DND-41 (cell line): ENCODE data around the gene PAMR1.

Source experiments
- ATAC-seq: fragments of 200-7000 bp; cut with Tn5 transposase; 3 replicates; pipeline ENCODE4 v1.9.1; 2021; ENCODE audit warnings: low read depth; ENCODE audit not compliant: insufficient read depth
- DNase-seq: peaks from one replicate; pipeline ENCODE4 v3.0.0-alpha.2; 2020
- H2AFZ ChIP-seq: 2 replicates; pipeline ENCODE4 v1.6.0; 2012; ENCODE audit warnings: low read depth, low read length
- H3K27ac ChIP-seq: 2 replicates; pipeline ENCODE4 v1.5.1; 2012; ENCODE audit warnings: low read length, inconsistent platforms
- H3K27me3 ChIP-seq: fragments of 200-600 bp; sonication (generic); 2 replicates; pipeline ENCODE4 v1.6.0; 2012; ENCODE audit warnings: low read length, mild to moderate bottlenecking, inconsistent platforms; ENCODE audit not compliant: insufficient read depth, poor library complexity
- H3K36me3 ChIP-seq: 2 replicates; pipeline ENCODE4 v1.5.1; 2012; ENCODE audit warnings: low read length, inconsistent platforms; ENCODE audit not compliant: insufficient read depth
- H3K4me1 ChIP-seq: 2 replicates; pipeline ENCODE4 v1.5.1; 2012; ENCODE audit warnings: mild to moderate bottlenecking, low read length; ENCODE audit not compliant: insufficient read depth
- H3K4me2 ChIP-seq: 2 replicates; pipeline ENCODE4 v1.6.0; 2012; ENCODE audit warnings: mild to moderate bottlenecking, moderate library complexity, low read length, inconsistent platforms; ENCODE audit not compliant: insufficient read depth
- H3K4me3 ChIP-seq, 2 experiments: fragments of 200-600 bp in 1 of 2; shearing (Covaris generic) in 1 of 2; 2 replicates each; pipeline ENCODE4 v1.5.1; 2012 to 2016; ENCODE audit warnings: inconsistent platforms in 2 of 2, low read length in 2 of 2, mild to moderate bottlenecking in 2 of 2, low read depth in 1 of 2, moderate library complexity in 1 of 2
- H3K79me2 ChIP-seq: 2 replicates; pipeline ENCODE4 v1.6.0; 2012; ENCODE audit warnings: low read length, inconsistent platforms; ENCODE audit not compliant: insufficient read depth
- H3K9ac ChIP-seq: 2 replicates; pipeline ENCODE4 v1.6.0; 2012; ENCODE audit warnings: low read depth, mild to moderate bottlenecking, inconsistent platforms, low read length, moderate library complexity
- H3K9me3 ChIP-seq: 2 replicates; pipeline ENCODE4 v1.5.1; 2012; ENCODE audit warnings: low read length, moderate library complexity, mild to moderate bottlenecking, inconsistent platforms; ENCODE audit not compliant: insufficient read depth, severe bottlenecking
- H4K20me1 ChIP-seq: 2 replicates; pipeline ENCODE4 v1.6.0; 2012; ENCODE audit warnings: low read length; ENCODE audit not compliant: insufficient read depth
- CTCF ChIP-seq: IDR thresholded peaks from 2 replicates; pipeline ENCODE4 v1.5.1; 2012; ENCODE audit warnings: borderline replicate concordance, low read length, moderate library complexity, mild to moderate bottlenecking; ENCODE audit not compliant: poor library complexity, severe bottlenecking; ENCODE audit errors: extremely low read depth
- EZH2 ChIP-seq: IDR thresholded peaks from 3 replicates; pipeline ENCODE4 v1.6.1; 2012; ENCODE audit warnings: borderline replicate concordance, low read depth, mild to moderate bottlenecking, moderate library complexity, low read length, inconsistent platforms; ENCODE audit not compliant: severe bottlenecking

PAMR1 gene, protein sequence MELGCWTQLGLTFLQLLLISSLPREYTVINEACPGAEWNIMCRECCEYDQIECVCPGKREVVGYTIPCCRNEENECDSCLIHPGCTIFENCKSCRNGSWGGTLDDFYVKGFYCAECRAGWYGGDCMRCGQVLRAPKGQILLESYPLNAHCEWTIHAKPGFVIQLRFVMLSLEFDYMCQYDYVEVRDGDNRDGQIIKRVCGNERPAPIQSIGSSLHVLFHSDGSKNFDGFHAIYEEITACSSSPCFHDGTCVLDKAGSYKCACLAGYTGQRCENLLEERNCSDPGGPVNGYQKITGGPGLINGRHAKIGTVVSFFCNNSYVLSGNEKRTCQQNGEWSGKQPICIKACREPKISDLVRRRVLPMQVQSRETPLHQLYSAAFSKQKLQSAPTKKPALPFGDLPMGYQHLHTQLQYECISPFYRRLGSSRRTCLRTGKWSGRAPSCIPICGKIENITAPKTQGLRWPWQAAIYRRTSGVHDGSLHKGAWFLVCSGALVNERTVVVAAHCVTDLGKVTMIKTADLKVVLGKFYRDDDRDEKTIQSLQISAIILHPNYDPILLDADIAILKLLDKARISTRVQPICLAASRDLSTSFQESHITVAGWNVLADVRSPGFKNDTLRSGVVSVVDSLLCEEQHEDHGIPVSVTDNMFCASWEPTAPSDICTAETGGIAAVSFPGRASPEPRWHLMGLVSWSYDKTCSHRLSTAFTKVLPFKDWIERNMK

DNA sequence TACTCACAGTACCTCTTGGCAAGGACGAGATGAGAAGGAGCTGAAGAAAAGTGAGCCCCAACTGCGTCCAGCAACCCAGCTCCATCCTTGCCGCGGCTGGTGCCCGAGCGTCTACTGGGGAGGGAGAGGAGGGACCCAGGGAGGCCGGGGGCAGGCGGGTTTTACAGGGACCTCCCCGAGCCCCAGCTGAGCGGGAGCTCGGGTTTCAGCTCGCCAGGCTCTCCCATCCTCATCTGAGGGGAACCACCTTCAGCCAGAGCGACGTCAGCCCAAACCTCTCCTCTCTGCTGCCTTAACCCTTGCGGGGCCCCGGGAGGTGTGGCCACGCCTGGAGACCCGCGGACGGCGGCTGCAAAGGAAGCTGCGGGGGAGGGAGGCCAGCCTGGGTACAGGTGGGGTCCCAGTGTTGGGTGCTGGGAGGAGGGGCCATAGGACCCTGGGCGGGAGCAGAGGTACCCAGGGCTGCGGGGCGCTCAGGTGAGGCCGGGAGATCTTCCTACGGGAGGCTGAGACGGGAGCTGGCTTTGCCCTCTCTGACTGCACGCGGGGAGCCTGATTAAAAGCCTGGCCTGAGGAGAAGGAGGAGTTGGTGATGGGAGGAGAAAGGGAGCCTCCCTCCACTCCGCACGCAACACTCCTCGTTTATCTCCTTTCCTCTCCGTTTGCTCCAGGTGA lies at the start of gene PAMR1:
PAMR1 (minus strand) TSS at position 116 of the 675 bp plus-strand sequence; CDS start at position 85, 31 bp downstream.
- Histone ChIP-seq H3K4me2 (no peak within 1 kb of the TSS), H2AFZ (no peak within 1 kb of the TSS), H3K27ac (no peak within 1 kb of the TSS), H3K36me3 (no peaks in the 10 kb centered on the region), H3K4me3 (no peak within 1 kb of the TSS), H3K27me3 (peaks cover 13% of the 10 kb centered on the region), H3K9ac (no peak within 1 kb of the TSS), H4K20me1 (no peaks in the 10 kb centered on the region), H3K9me3 (no peaks in the 10 kb centered on the region), H3K4me1 (no peaks in the 10 kb centered on the region), H3K79me2 (no peaks in the 10 kb centered on the region)
- DNase-seq (peak; percentile 4), ATAC-seq (no peak)
- TF ChIP-seq EZH2 (no peak), CTCF (no peak)

GRCh38 chr11:35571696-35572095 lies 46.3 kb upstream of the PAMR1 start:
- Histone ChIP-seq H3K9ac (no peak overlapping the region), H3K4me1 (no peaks in the 10 kb centered on the region), H3K27me3 (no peaks in the 10 kb centered on the region), H4K20me1 (no peaks in the 10 kb centered on the region), H3K27ac (no peak overlapping the region), H3K9me3 (no peaks in the 10 kb centered on the region), H2AFZ (no peak overlapping the region), H3K4me2 (no peak overlapping the region), H3K36me3 (no peaks in the 10 kb centered on the region), H3K79me2 (no peaks in the 10 kb centered on the region), H3K4me3 (no peak overlapping the region)
- ATAC-seq (no peak), DNase-seq (no peak)
- TF ChIP-seq CTCF (no peak), EZH2 (no peak)

DNA sequence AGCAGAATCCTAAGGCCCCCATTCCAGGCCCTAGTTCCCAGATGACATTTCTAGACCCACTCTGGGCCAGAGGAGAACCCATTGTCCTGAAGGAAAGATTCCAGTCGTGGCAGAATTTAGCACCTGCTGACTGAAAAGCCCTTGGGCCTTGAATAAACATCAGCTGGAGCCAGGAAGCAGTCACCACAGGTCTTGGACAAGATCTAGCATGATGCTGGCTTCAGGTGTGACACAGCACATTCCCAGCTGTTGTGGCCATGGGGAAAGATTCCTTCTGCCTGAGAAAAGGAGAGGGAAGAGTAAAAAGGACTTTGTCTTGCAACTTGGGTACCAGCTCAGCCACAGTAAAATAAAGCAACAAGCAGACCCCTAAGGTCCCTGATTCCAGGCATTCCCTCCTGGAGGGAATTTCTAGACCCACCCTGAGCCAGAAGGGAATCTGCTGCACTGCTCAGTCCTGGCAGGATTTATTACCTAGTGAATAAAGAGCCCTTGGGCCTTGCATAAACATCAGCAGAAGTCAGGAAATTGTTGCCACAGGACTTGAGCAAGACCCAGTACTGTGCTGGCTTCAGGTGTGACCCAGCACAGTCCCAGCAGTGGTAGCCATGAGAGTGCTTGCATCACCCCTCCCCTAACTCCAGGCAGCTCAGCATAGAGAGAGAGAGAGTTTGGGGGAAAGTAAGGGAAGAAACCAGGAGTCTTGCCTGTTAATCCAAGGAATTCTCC lies 42.5 kb upstream of the PAMR1 start:
- Histone ChIP-seq H4K20me1 (no peaks in the 10 kb centered on the region), H3K9me3 (no peaks in the 10 kb centered on the region), H3K9ac (no peak overlapping the region), H3K4me2 (no peak overlapping the region), H3K36me3 (no peaks in the 10 kb centered on the region), H2AFZ (no peak overlapping the region), H3K27me3 (peaks cover 10% of the 10 kb centered on the region), H3K4me3 (no peak overlapping the region), H3K4me1 (no peaks in the 10 kb centered on the region), H3K27ac (no peak overlapping the region), H3K79me2 (no peaks in the 10 kb centered on the region)
- DNase-seq, result no peak
- ATAC-seq, result no peak
- no peak for TF ChIP-seq EZH2
- TF ChIP-seq CTCF, result no peak
